Stimulated activated CD8-positive, alpha-beta memory T cell treated with anti-CD3 and anti-CD28 coated beads, Interleukin-12 subunit alpha, Interleukin-12 subunit beta, amount 100 ng/mL, for 24 hours (primary cell): ENCODE measurements around the gene FXYD3.

Source experiments
- DNase-seq: peaks from one replicate; pipeline ENCODE4 v3.0.0-alpha.2; 2020; ENCODE audit errors: extremely low read depth

FXYD3 gene

DNA sequence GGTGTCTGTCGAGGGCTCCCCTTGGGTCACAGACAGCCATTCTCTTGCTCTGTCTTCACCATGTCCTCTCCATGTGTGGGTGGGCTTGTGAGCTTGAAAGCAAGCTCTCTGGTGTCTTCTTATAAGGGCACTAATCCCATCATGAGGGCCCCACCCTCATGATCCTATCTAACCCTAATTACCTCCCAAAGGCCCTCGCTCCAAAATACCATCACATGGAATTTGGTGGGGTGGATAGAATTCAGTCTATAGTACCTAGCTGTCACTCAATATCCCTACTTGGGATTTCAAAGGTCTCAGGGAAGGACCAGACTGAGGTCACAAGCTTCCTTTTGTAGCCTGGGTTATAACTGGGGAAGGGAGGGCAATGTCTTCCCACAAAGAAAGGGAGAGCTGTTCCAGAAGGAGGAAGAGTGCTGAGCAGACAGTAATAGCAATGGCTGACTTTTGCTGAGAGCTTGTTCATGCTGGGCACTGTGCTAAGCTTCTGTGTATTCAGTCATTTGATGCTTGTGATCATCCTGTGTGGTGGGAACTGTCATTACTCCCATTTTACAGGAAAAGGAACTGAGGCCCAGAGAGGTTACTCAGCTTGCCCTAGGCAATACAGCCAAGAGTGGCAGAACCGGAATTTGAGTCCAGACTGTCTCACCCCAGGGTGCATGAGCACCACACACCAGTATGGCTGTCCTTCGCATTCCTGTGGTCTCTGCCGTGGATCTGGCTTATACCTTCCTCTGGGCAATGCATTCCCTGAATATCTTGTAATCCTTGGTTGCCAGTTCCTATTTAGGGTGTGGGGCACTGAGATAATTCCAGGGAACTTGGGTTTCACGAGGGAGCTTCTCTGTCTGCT is 47.1 kb downstream of the FXYD3 start:
- no peak for DNase-seq

DNA sequence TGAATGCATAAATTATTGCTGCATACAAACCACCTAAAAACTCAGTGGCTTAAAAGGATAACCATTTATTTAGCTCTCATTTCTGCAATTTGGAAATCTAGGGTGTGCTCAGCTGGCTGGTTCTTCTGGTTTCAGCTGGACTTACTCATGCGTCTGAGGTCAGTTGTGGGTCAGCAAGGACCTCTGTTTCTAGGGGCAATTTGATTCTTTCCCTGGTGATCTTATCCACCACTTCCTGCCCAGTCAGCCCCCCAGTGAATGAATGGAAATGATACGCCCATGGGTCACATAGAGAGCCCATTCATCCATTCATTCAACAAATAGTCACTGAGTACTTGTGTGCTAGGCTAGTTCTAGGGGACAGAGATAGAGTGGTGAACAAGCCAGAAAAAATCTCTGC is 48.8 kb downstream of the FXYD3 start:
- no peak for DNase-seq

DNA sequence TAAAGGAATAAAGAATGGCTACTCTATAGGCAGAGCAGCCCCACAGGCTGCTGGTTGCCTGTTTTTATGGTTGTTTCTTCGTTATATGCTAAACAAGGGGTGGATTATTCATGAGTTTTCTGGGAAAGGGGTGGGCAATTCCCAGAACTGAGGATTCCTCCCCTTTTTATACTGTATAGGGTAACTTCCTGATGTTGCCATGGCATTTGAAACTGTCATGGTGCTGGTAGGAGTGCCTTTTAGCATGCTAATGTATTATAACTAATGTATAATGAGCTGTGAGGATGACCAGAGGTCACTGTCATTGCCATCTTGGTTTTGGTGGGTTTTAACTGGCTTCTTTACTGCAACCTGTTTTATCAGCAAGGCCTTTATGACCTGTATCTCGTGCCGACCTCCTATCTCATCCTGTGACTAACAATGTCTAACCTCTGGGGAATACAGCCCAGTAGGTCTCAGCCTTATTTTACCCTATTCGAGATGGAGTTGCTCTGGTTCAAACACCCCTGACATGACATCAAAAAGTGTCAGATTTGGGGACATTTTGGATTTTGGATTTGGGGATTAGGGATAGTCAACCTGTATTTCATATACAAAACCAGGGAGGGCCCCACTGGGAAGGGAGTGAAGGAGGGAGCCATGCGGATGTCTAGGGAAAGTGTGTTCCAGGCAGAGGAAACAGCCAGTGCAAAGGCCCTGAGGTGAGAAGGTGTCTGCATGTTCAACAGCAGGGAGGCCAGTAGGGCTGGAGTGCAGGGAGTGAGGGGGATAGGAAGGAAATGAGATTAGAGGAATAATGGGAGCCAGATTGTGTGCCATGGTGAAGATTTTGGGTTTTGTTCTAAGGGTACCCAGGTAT is 49.8 kb downstream of the FXYD3 start:
- no peak for DNase-seq

DNA sequence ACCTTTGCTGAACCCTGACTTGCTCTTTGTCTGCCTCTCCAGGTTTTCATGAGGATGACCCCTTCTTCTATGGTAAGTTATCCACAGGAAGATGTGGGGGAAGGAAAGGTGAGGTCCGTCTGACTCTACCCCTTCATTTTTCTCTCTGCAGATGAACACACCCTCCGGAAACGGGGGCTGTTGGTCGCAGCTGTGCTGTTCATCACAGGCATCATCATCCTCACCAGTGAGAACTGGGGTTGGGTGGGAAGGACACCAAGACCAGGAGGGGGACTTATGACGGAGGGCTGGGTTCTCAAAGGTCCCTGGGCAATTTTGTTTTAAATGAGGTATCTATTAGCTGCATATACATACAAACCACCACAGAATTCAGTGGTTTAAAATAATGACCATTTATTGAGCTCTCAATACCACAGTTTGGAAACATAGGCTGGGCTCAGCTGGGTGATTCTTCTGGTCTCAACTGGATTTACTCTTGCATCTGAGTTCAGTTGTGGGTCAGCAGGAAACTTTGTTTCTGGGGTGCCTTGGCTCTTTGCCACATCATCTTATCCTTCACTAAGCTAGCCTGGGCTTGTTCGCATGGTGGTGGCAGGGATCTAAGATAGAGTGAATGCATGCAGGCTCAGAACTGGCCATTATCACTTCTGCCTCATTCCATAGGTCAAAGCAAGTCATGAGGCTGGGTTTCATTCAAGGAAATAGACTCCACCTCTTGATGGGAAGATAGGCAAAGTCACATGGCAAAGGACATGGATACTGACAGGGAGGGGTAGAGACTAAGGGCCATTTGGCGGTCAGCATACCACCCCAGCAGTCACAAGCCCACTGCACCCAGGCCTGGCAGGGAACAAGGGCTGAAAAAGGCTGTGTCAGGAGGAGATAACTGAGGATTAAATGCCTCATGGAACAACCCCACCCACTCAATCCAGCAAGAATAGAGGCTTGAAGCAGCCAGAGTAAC is 50.8 kb downstream of the FXYD3 start:
- DNase-seq: no peak

DNA sequence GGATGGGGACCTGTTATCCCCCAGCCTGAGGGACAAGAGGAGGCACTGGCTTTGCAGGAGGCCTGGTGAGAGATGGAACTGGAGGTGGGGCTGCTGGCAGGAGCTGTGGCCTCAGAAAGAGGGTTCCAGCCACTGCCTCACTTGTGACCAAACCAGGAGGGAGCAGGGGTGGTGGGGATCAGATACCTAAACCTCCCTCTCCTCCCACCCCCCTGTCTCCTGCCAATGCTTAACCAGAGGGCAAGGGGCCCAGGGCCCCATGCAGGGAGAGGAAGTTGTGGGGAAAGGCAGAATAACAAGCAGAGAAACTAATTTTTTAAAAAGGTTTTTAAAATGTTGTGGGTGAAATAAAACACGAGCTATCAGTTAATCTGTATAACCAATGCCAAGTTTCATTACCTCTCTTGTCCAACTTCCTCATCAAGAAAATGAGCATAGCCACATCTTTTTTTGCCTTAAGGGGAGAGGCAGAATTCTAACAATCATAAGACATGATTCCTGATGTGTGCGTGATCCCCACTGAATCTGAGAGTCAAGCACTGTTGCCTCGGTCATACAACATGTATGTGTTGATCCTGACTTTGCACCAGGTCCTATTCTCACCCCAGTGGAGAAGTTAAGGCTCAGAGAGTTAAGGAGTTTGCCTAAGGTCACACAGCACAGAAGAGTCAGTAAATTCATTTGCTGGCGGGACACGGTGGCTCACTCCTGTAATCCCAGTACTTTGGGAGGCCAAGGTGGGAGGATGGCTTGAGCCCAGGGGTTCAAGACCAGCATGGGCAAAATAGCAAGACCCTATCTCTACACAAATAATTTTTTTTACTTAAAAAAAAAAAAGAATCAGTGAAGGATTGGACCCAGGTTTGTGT is 51.9 kb downstream of the FXYD3 start:
- DNase-seq: no peak

DNA sequence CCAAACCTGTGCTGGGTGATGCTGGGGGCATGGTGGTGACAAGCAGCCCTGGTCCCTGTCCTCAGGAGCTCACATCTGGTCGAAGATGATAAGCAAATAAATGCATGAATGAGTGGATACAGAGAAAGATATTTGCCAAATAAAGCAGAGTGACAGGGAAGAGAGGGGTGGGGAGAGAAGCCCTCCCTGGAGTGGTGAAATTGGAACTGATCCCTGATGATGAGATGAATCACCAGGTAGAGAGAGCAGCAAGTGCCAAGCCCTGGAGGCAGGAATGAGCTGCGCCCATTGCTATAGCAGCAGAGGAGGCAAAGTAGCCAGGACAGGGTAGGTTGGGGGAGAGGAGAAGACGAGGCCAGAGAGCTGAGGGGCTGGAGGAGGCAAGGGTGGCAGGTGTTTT is 52.6 kb downstream of the FXYD3 start:
- no peak for DNase-seq

DNA sequence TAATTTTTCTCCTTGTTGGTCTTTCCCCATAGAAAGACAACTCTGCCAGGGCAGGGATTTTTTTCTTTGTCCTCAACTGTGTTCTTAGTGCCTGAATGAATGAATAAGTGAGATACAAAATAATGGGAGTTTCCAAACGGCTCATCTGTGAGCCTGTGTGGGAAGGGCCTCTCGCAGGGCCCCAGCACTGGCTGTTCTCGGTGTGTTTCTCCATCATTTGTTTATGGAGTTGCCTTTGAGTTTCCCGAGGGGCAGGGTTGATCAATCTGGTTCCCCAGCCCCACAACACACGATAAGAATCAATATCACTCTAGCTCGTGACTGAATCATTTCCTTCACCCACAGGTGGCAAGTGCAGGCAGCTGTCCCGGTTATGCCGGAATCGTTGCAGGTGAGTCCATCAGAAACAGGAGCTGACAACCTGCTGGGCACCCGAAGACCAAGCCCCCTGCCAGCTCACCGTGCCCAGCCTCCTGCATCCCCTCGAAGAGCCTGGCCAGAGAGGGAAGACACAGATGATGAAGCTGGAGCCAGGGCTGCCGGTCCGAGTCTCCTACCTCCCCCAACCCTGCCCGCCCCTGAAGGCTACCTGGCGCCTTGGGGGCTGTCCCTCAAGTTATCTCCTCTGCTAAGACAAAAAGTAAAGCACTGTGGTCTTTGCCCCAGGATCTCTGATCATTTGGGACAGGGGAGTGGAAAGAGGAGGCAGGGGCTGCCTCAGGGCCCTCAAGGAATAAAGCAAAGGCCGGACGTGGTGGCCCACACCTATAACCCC is 53.8 kb downstream of the FXYD3 start:
- DNase-seq: no peak

DNA sequence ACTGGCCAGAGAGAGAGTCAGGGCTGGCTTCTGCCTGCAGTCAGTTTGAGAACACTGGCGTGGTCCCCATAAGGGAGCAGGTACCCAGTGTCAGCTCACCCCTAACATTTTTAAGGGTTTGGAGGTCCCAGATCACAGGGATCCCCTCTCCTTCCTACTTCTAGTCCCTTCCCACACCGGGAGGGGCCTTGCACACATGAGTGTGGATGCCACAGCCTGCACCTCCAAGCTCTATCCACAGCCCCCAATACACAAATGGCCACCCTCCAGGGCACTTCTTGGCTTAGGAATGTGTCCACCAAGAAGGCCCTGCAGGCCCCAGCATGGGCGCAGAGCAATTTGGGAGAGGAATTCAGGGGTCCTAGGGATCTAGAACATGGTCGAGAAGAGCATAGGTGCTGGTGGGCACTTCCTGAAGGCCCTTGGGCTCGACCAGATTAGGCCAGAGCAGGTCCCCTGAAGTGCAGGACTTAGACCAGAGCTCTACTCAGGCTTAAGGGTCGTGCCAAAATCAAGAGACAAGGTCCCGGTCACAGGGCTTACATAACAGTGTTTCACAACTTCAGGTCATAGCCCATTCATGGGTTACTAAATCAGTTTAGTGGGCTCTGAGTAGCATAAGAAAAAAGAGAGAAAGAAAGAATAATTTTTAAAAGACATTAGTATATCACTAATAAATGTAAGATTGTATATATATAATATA is 54.9 kb downstream of the FXYD3 start:
- no peak for DNase-seq

DNA sequence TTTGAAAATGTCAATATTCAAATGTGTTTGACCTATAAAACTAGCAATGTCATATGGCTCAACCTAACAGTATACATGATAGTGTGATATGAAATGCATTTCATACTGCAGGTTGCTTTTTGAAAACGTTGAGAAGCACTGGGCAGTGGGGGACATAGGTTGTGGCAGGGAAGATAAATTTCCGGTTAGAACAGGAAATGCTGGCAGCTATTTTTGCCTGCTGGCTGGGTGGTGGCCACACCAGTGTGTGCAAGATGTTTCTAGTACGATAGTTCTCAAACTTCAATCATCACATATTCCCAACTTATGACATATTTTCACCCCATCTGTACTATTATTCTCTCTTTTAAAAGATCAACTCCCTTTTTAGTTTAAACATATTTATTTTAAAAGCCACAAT is 56.1 kb downstream of the FXYD3 start:
- no peak for DNase-seq
